Spleen (tissue), 11 donors: ENCODE measurements around the gene WNT2. TPM values are rescaled to one million over a fixed set of nuclear protein-coding genes. Genes with fewer than 3 reads are reported as not detected.

ENCODE experiments used
- DNase-seq: peaks from one replicate; pipeline ENCODE4 v3.0.0-alpha.2; 2020
- H3K27ac ChIP-seq, 8 donors: fragments of 200-600 bp; sonication (generic) in 7 of 8; 1 replicate in 4 of 8; 2 replicates in 4 of 8; pipeline versions ENCODE4 v1.5.0 to v1.8.0; 2016 to 2021; ENCODE audit warnings: inconsistent platforms in 4 of 8, mild to moderate bottlenecking in 4 of 8, moderate library complexity in 1 of 8
- H3K27me3 ChIP-seq, 7 donors: fragments of 200-600 bp; sonication (generic) in 6 of 7; replicated peaks in 1 of 7; 1 replicate in 4 of 7; 2 replicates in 3 of 7; pipeline versions ENCODE4 v1.5.0 to v1.8.0; 2016 to 2021; ENCODE audit warnings: inconsistent platforms in 3 of 7, mild to moderate bottlenecking in 1 of 7
- H3K36me3 ChIP-seq, 6 donors: fragments of 200-600 bp; sonication (generic) in 5 of 6; 1 replicate in 4 of 6; 2 replicates in 2 of 6; pipeline versions ENCODE4 v1.5.0 to v1.8.0; 2016 to 2021; ENCODE audit warnings: inconsistent platforms in 2 of 6
- H3K4me1 ChIP-seq, 6 donors: fragments of 200-600 bp; sonication (generic) in 5 of 6; 1 replicate in 3 of 6; 2 replicates in 3 of 6; pipeline versions ENCODE4 v1.5.0 to v1.8.0; 2016 to 2021; ENCODE audit warnings: inconsistent platforms in 3 of 6
- H3K4me3 ChIP-seq, 8 donors: fragments of 200-600 bp; sonication (generic) in 7 of 8; 1 replicate in 4 of 8; 2 replicates in 4 of 8; pipeline versions ENCODE4 v1.5.0 to v1.8.0; 2016 to 2021; ENCODE audit warnings: inconsistent platforms in 4 of 8, mild to moderate bottlenecking in 4 of 8, moderate library complexity in 2 of 8
- H3K9me3 ChIP-seq, 8 donors: fragments of 200-600 bp; sonication (generic) in 7 of 8; 1 replicate in 4 of 8; 2 replicates in 4 of 8; pipeline versions ENCODE4 v1.5.0 to v1.8.0; 2016 to 2021; ENCODE audit warnings: inconsistent platforms in 4 of 8
- CTCF ChIP-seq, 11 experiments: fragments of 200-600 bp in 7 of 11; fragments of 450-650 bp in 4 of 11; sonication (generic) in 4 of 11; IDR thresholded peaks in 8 of 11; conservative IDR thresholded peaks in 3 of 11; 1 replicate in 7 of 11; 2 replicates in 4 of 11; pipeline versions ENCODE4 v1.4.0 to v1.8.0; 2016 to 2021; ENCODE audit warnings: antibody characterized with exemption in 11 of 11, inconsistent platforms in 4 of 11, mild to moderate bottlenecking in 1 of 11
- POLR2A ChIP-seq, 3 donors: fragments of 450-650 bp; IDR thresholded peaks; one replicate each; pipeline ENCODE4 v1.5.1; 2017; ENCODE audit warnings: antibody characterized with exemption in 3 of 3, mild to moderate bottlenecking in 1 of 3
- POLR2AphosphoS5 ChIP-seq, 3 donors: sonication (generic); formaldehyde crosslinking; IDR thresholded peaks; one replicate each; pipeline ENCODE4 v1.5.1; 2017; ENCODE audit warnings: antibody characterized with exemption in 3 of 3
- WGBS, 5 donors: extraction: QIAGEN DNeasy Blood & Tissue Kit in 3 of 5; methylation state at CpG; one replicate each; pipeline versions ENCODE4 v1.1.5 to v1.1.7; 2013 to 2018; 5-methylcytosine and 5-hydroxymethylcytosine counted together
- intact Hi-C: fragments of 100-400 bp; cut with DNase I; formaldehyde crosslinking; loops from one replicate; pipeline ENCODE4 v1.15.0; 2023; ENCODE audit warnings: low total_unique reads
- polyA plus RNA-seq, 3 donors: library from polyadenylated mRNA; stranded (reverse); fragments of 200-250 nt; gene quantifications; one replicate each; pipeline ENCODE4 v1.2.1, GENCODE V29; 2013
- total RNA-seq, 7 donors: library from RNA; depleted of rRNA in 3 of 7; stranded (reverse); fragments of >200 nt in 3 of 7; fragmentation: NEBNext Ultra II Directional in 4 of 7; extraction: Animal tissue kit (Norgen Biotek cat#: 25700) in 4 of 7; gene quantifications; one replicate each; pipeline versions ENCODE4 v1.1.0 to v1.2.1, GENCODE V29; 2016 to 2021
- donor health status: healthy with polysubstance abuse.
- donor health status: DM: no; HTN: no; CAD: no; lungs with moderate emphysema.
- donor health status: DM: no; HTN: no; CAD: no.
- donor health status: Bipolar disorder and iron deficiency.
- donor health status: healthy.
- donor health status: DM: no; HTN: no; CAD: no.
- donor health status: DM: yes; HTN: yes; CAD: no.

Gene WNT2
- total and polyA plus RNA-seq, 10 donors = 0.22 to 6.2 (median 2.1) TPM

- Histone ChIP-seq H3K27ac (no peak overlapping the region), H3K36me3 (no peaks in the 10 kb centered on the region), H3K27me3 (no peaks in the 10 kb centered on the region), H3K4me1 (no peaks in the 10 kb centered on the region), H3K4me3 (no peak overlapping the region), H3K9me3 (no peaks in the 10 kb centered on the region)
- DNase-seq = no peak
- WGBS, 5 donors = 80 to 84% (median 82%) methylated on average over 5 of the region's 5 CpGs
- TF ChIP-seq POLR2AphosphoS5 (IDR thresholded peaks at IDR 0.05) = no peak
- TF ChIP-seq CTCF (IDR thresholded peaks at IDR 0.05 in 8 of 11, conservative IDR thresholded peaks at IDR 0.05 in 3 of 11) = no peak
- no peak for TF ChIP-seq POLR2A (IDR thresholded peaks at IDR 0.05)
- intact Hi-C loops = no loop called here
Measured at GRCh38 chr7:117285826-117286225, 37.0 kb downstream of the WNT2 start.

DNA sequence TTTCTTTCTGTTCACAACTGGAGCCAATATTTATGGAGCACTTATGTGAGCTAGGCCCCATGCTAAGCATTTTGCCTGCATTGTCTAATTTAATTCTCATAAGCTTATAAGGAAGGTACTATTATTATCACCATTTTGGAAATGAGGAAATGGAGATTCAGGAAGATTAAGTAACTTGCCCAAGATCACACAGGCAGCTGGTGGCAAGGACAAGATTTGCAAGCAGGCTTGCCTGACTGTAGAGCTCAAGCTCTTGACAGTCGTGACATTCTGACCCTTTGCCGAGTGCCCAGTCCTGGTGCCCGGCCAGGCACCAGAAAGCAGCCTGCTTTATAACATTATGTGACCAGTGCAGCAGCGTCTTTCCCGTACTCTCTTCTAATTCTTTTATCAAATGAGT, 38.2 kb downstream of the WNT2 start:
- Histone ChIP-seq H3K4me1 (peaks cover 0 to 9% (median 0%) of the 10 kb centered on the region in 6 donors), H3K27me3 (no peaks in the 10 kb centered on the region), H3K9me3 (no peaks in the 10 kb centered on the region), H3K36me3 (no peaks in the 10 kb centered on the region), H3K4me3 (no peak overlapping the region), H3K27ac (no peak overlapping the region)
- intact Hi-C loops = no loop called here
- DNase-seq = no peak
- TF ChIP-seq POLR2AphosphoS5 (IDR thresholded peaks at IDR 0.05) = no peak
- TF ChIP-seq CTCF (IDR thresholded peaks at IDR 0.05 in 8 of 11, conservative IDR thresholded peaks at IDR 0.05 in 3 of 11) = no peak
- TF ChIP-seq POLR2A (IDR thresholded peaks at IDR 0.05) = no peak
- 76 to 88% (median 79%) methylated on average over 5 of the region's 5 CpGs for WGBS, 5 donors

GRCh38 chr7:117283779-117284178, 39.1 kb downstream of the WNT2 start:
- TF ChIP-seq CTCF (IDR thresholded peaks at IDR 0.05 in 8 of 11, conservative IDR thresholded peaks at IDR 0.05 in 3 of 11) (no peak), POLR2A (IDR thresholded peaks at IDR 0.05) (no peak), POLR2AphosphoS5 (IDR thresholded peaks at IDR 0.05) (no peak)
- Histone ChIP-seq H3K27ac (no peak overlapping the region), H3K4me3 (no peak overlapping the region), H3K4me1 (peaks cover 0 to 13% (median 0%) of the 10 kb centered on the region in 6 donors), H3K27me3 (no peaks in the 10 kb centered on the region), H3K9me3 (no peaks in the 10 kb centered on the region), H3K36me3 (no peaks in the 10 kb centered on the region)
- DNase-seq = no peak
- 79 to 90% (median 88%) methylated on average over 6 of the region's 6 CpGs for WGBS, 5 donors
- intact Hi-C loops = no loop called here

- peaks cover 0 to 13% (median 0%) of the 10 kb centered on the region in 6 donors for H3K4me1 ChIP-seq
- no peak overlapping the region for H3K4me3 ChIP-seq
- no peaks in the 10 kb centered on the region for H3K27me3 ChIP-seq
- no peaks in the 10 kb centered on the region for H3K9me3 ChIP-seq
- no peak overlapping the region for H3K27ac ChIP-seq
- no peak for TF ChIP-seq POLR2AphosphoS5 (IDR thresholded peaks at IDR 0.05)
- no peak for TF ChIP-seq CTCF (IDR thresholded peaks at IDR 0.05 in 8 of 11, conservative IDR thresholded peaks at IDR 0.05 in 3 of 11)
- TF ChIP-seq POLR2A (IDR thresholded peaks at IDR 0.05) = no peak
- H3K36me3 ChIP-seq = no peaks in the 10 kb centered on the region
- intact Hi-C loops = no loop called here
- WGBS, 5 donors = 76 to 83% (median 79%) methylated on average over 3 of the region's 3 CpGs
- no peak for DNase-seq
Measured at GRCh38 chr7:117283371-117283770, 39.5 kb downstream of the WNT2 start.
